Left hindlimb (tissue), 1 donor: ENCODE data around the gene TFPT.

Experiments
- DNase-seq: peaks from one replicate; pipeline ENCODE4 v3.0.0-alpha.2; 2018

TFPT gene

DNA sequence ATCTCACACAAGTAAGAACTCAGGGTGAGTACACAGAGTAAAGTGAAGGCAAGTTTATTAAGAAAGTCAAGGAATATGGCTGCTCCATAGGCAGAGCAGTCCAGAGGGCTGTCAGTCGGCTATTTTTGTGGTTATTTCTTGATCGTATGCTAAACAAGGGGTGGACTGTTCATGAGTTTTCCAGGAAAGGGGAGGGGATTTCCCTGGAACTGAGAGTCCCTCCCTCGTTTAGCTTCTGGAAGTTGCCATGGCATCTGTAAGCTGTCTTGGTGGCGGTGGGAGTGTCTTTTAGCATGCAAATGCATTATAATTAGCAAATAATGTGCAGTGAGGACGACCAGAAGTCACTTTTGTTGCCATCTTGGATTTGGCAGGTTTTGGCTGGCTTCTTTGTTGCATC is 46.0 kb downstream of the TFPT start:
- DNase-seq, result no peak

DNA sequence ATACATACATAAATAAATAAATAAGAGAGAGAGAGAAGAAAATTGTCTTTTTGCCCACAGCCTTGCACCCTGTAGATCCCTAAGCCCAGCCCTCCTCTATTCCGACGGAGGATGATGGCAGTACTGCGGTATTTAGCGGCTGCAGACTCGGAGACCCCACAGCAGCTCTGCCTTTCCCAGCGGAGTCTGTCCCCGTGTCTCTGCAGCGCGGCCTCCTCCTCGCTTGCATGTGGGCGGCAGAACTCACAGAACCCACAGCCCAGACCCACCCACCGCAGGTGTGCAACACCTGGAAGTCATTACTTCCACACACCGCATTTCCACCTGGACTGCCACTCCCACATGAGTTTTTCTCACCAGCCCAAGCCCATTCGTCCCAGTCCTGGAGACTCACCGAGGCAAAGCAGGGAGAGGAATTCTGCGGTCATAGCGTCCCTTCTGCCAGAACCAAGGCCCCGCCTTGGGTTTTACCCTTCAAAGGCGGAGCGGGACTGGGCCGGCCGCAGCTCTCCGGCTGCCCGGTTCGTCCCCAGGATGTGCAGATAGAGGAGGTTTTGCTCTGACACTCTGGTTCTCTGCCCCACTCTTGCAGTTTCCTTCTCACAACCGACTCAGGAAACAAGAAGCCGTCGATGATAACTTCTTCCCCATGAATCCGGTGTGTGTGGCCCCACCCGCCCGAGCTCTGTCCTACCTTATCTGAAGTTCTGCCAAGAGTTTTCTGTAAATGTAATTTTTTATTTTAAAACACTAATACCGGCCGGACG is 51.9 kb downstream of the TFPT start, which contains the start of gene VSTM1:
Gene VSTM1 (minus strand): TSS at position 548 of the 767 bp plus-strand sequence. CDS start 120 bp downstream, at position 428.
- no peak for DNase-seq

DNA sequence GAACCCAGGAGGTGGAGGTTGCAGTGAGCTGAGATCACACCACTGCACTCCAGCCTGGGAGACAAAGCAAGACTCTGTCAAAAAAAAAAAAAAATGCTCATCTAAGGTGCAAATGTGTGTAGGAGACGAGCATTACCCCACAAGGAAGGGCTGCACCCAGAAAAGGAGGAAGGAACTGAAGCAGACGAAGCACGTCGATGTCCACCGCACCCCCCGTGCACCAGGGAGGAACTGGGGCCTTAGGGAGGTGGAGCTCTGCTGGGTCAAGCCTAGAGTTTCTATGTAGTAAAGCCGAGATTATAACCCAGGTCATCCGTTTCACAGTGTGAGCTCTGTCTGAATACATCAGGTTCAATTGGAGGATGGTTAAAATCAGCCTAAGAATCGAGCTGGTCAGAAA is 52.8 kb downstream of the TFPT start:
- no peak for DNase-seq
